Measurements from ENCODE around the gene SLC47A2.

The SLC47A2 gene

DNA sequence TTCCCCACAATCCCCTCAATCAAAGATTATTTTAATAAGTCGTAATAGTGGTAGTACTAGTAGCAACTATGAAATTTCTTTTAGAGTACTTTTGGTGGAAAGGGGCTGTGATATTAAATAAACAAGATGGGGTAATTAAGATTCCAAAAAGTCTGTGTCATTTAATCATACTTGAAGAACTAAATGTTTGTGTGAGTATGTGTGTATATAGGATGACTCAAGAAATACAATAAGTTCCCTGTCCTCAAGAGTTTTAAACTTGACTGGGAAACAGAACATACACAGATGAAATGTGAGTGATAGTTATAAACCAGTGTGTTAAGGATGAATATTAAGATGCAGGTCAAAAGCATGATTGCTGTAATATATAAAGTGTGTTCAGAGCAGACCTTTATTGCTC is 65.6 kb downstream of the SLC47A2 start:
- peak; percentile 35 for DNase-seq (ENCODE audit: low read depth, low spot score)
- no peak overlapping the region for H3K4me3 ChIP-seq (ENCODE audit: low read depth, low read length)
- in situ Hi-C loops (cut with HindIII; ENCODE audit: low sequenced_read_pairs), result no loop called here
- TF ChIP-seq, protein P1, sequence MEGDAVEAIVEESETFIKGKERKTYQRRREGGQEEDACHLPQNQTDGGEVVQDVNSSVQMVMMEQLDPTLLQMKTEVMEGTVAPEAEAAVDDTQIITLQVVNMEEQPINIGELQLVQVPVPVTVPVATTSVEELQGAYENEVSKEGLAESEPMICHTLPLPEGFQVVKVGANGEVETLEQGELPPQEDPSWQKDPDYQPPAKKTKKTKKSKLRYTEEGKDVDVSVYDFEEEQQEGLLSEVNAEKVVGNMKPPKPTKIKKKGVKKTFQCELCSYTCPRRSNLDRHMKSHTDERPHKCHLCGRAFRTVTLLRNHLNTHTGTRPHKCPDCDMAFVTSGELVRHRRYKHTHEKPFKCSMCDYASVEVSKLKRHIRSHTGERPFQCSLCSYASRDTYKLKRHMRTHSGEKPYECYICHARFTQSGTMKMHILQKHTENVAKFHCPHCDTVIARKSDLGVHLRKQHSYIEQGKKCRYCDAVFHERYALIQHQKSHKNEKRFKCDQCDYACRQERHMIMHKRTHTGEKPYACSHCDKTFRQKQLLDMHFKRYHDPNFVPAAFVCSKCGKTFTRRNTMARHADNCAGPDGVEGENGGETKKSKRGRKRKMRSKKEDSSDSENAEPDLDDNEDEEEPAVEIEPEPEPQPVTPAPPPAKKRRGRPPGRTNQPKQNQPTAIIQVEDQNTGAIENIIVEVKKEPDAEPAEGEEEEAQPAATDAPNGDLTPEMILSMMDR (IDR thresholded peaks at IDR 0.05; ENCODE audit: low read depth, low read length), result no peak

DNA sequence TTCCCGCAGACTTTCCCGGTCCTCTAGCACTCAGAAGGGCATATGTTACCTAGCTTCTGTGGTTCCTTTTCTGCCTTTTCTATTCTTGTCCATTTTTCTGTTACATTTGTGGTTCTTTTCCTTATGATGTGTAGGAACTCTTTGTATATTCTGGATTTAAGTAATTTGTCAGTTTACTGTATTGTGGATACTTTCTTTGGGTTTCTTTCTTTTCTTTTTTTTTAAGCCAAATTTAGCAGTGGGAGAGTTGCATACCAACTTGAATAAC is 67.2 kb downstream of the SLC47A2 start:
- peak overlapping the region; percentile 79 for H3K4me3 ChIP-seq (ENCODE audit: low read depth, low read length)
- in situ Hi-C loops (cut with HindIII; ENCODE audit: low sequenced_read_pairs), result no loop called here
- DNase-seq (ENCODE audit: low read depth, low spot score), result no peak
- TF ChIP-seq, protein P1 (IDR thresholded peaks at IDR 0.05; ENCODE audit: low read depth, low read length), result no peak

DNA sequence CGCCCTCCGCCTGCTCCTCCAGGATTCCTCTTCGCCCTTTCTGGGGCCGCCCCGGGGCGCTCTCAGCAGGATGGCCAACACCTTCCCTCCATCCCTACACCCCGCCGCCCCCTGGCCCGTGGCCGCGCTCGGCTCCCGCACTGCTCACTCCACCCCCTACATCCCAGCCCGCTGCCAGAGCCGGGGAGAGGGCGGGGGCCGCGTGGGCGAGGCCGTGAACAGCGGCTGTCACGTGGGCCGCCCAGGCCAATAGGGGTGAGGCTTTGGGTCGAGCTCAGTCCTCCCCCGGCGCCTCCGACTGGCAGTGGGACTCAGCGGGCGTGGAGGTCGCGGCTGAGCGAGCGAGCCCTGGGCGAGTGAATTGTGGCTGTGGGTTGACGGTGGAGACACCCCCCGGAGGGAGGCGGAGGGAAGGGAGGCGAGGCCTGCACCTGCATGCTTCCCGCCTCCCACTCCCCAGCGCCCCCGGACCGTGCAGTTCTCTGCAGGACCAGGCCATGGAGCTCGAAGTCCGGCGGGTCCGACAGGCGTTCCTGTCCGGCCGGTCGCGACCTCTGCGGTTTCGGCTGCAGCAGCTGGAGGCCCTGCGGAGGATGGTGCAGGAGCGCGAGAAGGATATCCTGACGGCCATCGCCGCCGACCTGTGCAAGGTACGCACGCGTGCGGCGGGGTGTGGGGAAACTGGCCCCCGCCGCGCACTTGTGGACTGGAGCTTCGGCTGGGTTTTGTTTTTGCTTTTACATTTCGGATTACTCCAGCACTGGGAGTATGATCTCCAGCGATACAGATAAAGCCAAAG is 67.7 kb downstream of the SLC47A2 start, which contains the start of gene ALDH3A2:
ALDH3A2 (plus strand) TSS at position 277 of the 799 bp plus-strand sequence; CDS start at position 498, 221 bp downstream.
- TF ChIP-seq, protein P1 (IDR thresholded peaks at IDR 0.05; ENCODE audit: low read depth, low read length), result peak; percentile 32
- peak; percentile 94 for DNase-seq (ENCODE audit: low read depth, low spot score)
- in situ Hi-C loops (cut with HindIII; ENCODE audit: low sequenced_read_pairs), result no loop called here

DNA sequence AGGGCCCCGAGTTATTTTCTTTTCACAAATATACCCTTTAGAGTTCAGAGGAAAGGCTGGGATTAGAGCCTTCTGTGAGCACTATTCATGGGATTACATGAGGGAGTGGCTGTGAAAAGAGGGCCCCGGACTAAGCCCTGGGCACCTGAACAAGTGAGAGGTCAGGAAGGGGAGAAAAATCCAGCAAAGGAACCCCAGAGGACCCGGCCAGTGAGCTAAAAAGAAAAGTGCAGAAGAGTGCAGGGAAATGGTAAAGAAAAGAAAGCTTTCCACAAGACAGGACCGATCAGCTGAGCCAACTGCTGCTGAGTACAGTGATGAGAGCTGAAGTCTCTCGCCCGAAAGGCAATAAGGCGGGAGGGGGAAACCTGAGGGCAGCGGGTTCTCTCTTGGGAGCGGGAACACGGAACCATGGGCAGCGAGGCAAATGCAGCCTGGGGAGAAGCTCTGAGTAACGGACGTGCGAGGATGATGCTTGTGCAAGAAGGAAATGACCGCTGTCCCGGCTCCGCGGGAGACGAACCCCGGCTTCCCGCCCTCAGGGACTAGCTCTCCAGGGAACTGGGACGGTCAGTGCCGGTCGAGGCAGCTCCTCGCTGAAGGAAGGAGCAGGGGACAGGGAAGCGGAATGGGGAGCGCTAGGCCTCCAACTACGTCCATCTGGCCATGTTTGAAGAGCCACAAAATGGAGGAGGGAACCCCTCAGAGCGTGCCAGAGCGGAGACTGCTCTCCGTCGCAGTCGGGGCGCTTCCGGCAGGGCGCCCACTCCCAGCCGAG is 68.5 kb downstream of the SLC47A2 start:
- H3K4me3 ChIP-seq (ENCODE audit: low read depth, low read length), result peak overlapping the region; percentile 79
- peak; percentile 76 for DNase-seq (ENCODE audit: low read depth, low spot score)
- in situ Hi-C loops (cut with HindIII; ENCODE audit: low sequenced_read_pairs), result no loop called here
- TF ChIP-seq, protein P1 (IDR thresholded peaks at IDR 0.05; ENCODE audit: low read depth, low read length), result no peak

More for the DNA sequence above, 67.7 kb downstream of the SLC47A2 start, which contains the start of gene ALDH3A2:
- H3K4me3 ChIP-seq (ENCODE audit: low read depth, low read length), result peak within 1 kb of the TSS; percentile 79

DNA sequence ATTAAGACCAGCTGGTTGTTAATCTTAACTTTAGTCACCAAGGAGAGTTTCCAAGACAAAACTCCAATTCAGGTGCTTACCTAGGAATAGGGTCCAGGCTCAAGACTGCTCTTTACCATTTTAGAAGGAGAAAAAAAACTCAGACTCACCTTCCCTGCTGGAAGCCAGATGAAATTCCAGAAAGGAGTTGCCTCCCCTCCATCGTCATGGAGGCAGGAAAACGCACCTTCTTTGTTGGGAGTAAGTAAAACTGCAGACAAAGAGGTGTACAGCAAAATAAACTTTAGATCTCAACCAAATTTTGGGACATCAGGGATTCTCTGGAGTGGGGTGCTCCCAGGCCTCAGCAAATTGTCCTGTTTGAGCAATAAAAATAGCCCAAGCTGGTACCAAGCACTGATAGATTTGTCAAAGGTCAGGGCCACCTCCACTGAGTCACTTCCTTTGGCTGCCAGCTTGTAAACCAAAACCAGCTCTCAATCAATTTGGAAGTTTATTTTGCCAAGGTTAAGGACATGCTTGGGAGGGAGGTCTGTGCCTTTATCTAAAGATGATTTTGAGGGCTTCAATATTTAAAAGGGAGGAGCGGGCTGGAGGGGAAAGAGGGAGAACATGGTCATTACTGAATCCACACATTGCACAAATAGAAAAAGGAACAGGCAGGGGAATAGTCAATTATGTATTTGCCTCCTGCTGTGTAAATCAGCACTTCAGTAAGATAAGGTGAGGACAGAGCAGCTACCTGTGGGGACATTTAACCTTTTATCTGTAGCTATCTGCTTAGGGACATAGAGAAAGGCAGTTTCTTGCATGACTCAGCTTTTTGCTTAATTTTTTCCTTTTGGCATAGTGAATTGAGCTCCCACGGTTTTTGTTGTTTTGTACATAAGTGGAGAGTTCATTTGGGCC is 69.3 kb downstream of the SLC47A2 start:
- TF ChIP-seq, protein P1 (IDR thresholded peaks at IDR 0.05; ENCODE audit: low read depth, low read length), result no peak
- in situ Hi-C loops (cut with HindIII; ENCODE audit: low sequenced_read_pairs), result no loop called here
- peak; percentile 18 for DNase-seq (ENCODE audit: low read depth, low spot score)
- no peak overlapping the region for H3K4me3 ChIP-seq (ENCODE audit: low read depth, low read length)

DNA sequence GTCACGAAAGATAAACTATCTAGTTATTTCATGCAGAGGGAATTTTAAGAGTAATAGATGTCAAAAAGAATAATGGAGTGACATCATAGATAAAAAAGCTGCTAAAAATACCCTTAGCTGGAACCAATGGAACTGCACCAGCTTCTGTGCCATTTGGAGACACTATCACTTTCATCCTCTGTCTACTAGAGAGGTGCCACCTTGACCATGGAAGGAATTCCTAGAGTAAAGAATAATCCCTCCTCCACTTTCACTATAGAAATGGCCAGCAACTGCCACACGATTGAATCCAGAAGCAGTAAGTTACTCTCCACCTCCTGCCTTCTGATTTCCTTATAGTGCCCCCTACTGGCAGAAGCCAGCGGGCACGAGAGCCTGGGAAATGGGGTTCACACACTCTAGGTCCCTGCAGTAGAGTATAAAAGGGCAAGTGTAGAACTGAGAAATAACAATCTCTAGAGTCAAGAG is 70.6 kb downstream of the SLC47A2 start:
- DNase-seq (ENCODE audit: low read depth, low spot score), result no peak
- TF ChIP-seq, protein P1 (IDR thresholded peaks at IDR 0.05; ENCODE audit: low read depth, low read length), result peak; percentile 43
- H3K4me3 ChIP-seq (ENCODE audit: low read depth, low read length), result no peak overlapping the region
- in situ Hi-C loops (cut with HindIII; ENCODE audit: low sequenced_read_pairs), result no loop called here

Data from astrocyte of the spinal cord (primary cell).